A673 (cell line): ENCODE data around the gene GNGT2. TPM values are rescaled to one million over a fixed set of nuclear protein-coding genes. Genes with fewer than 3 reads are reported as not detected.

Source experiments
- BruUV-seq: library from RNA; stranded (reverse); fragments of 400-500 nt; replicated peaks from 2 replicates; lab custom pipeline; 2021; lab: Mats Ljungman, UMichigan
- CTCF ChIA-PET: fragments of 300-600 bp; sonication (Branson Sonifier 250); formaldehyde crosslinking; loops from one replicate; lab custom pipeline; 2022; ENCODE audit warnings: antibody characterized with exemption; lab: Charles Lee
- POLR2A ChIA-PET: fragments of 300-600 bp; sonication (Branson Sonifier 250); formaldehyde crosslinking; loops from one replicate; lab custom pipeline; 2022; ENCODE audit warnings: antibody characterized with exemption; ENCODE audit not compliant: low non-redundant PET; lab: Charles Lee
- DNase-seq: peaks from one replicate; pipeline ENCODE4 v3.0.0-alpha.2; 2015; ENCODE audit warnings: low spot score
- H3K27ac ChIP-seq: fragments of 200-600 bp; sonication (generic); 2 replicates; pipeline ENCODE4 v1.5.1; 2016; ENCODE audit warnings: mixed run types, low read depth, mild to moderate bottlenecking, mixed read lengths, antibody characterized with exemption, low read length; ENCODE audit not compliant: poor library complexity, severe bottlenecking
- H3K27me3 ChIP-seq: fragments of 200-600 bp; sonication (generic); replicated peaks from 2 replicates; pipeline ENCODE4 v1.6.1; 2017; ENCODE audit warnings: mixed run types, low read depth, mild to moderate bottlenecking, mixed read lengths, antibody characterized with exemption, low read length; ENCODE audit not compliant: insufficient read depth, poor library complexity
- H3K36me3 ChIP-seq: fragments of 200-600 bp; sonication (generic); 2 replicates; pipeline ENCODE4 v1.6.1; 2016; ENCODE audit warnings: mixed run types, mild to moderate bottlenecking, mixed read lengths, antibody characterized with exemption, low read length; ENCODE audit not compliant: insufficient read depth, poor library complexity, severe bottlenecking
- H3K4me1 ChIP-seq: fragments of 200-600 bp; sonication (generic); 2 replicates; pipeline ENCODE4 v1.6.1; 2017; ENCODE audit warnings: mixed run types, mild to moderate bottlenecking, mixed read lengths, antibody characterized with exemption, low read length; ENCODE audit not compliant: insufficient read depth, poor library complexity, severe bottlenecking
- H3K4me3 ChIP-seq: fragments of 200-600 bp; sonication (generic); 2 replicates; pipeline ENCODE4 v1.5.1; 2016; ENCODE audit warnings: low read depth, mixed run types, mild to moderate bottlenecking, mixed read lengths, low read length; ENCODE audit not compliant: poor library complexity, severe bottlenecking
- H3K9me3 ChIP-seq: fragments of 200-600 bp; sonication (generic); 2 replicates; pipeline ENCODE4 v1.6.1; 2016; ENCODE audit warnings: mixed run types, low read depth, mild to moderate bottlenecking, mixed read lengths, antibody characterized with exemption, low read length; ENCODE audit not compliant: poor library complexity, severe bottlenecking
- EZH2 ChIP-seq: fragments of 200-600 bp; sonication (generic); IDR thresholded peaks from 2 replicates; pipeline ENCODE4 v1.6.1; 2017; ENCODE audit warnings: borderline replicate concordance, low read depth, mild to moderate bottlenecking, mixed read lengths, antibody characterized with exemption, low read length; ENCODE audit not compliant: poor library complexity, severe bottlenecking
- intact Hi-C: fragments of 100-400 bp; cut with micrococcal nuclease; formaldehyde crosslinking; loops from one replicate; pipeline ENCODE4 v1.10.0; 2022; ENCODE audit not compliant: unreplicated experiment
- total RNA-seq: library from RNA; stranded (reverse); gene quantifications from 2 replicates; pipeline ENCODE4 v1.2.3, GENCODE V29; 2021
- TF ChIP-seq, protein P1 (sequence below): fragments of 300-800, 200-600 bp; sonication (generic); conservative IDR thresholded peaks from 2 replicates; pipeline ENCODE4 v1.5.1; 2017; ENCODE audit warnings: low read depth, mild to moderate bottlenecking, antibody characterized with exemption, low read length, moderate library complexity, mixed read lengths

Gene GNGT2
- total RNA-seq, 1 experiment from 2014 or later = 9.6 TPM

DNA sequence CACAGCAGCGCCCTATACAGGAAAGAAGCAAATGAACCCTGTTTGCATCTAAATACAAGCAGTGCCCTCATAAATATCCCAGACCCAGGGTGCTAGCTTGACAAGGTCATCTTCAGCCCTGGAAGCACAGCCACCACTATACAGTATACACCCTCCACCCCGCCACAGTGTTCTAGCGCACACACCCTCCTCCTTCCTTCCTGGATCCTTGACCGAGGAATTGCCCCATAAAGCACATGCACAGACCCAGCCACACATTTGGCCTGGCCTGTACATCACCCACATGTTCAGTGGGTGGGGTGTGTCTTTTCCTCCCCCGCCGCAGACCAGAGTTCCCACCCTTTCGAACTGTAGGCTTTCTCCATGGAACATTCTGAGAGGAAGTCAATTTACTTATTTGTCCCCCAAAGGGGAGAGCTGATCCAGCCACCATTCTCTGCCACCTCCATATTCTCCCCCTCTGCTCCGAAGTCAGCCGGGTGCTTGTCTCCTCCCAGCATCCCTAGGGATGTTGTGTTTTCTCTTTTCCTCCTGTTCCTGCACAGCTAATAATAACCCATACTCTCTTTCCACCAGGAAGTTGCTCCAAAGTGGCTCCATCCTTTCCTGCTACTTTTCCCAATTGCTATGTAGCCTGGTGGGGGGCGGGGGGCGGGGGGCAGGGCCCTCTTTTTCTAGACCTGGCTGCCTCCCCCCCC, 6.7 kb upstream of the GNGT2 start:
- Histone ChIP-seq H3K4me1 (no peaks in the 10 kb centered on the region), H3K36me3 (peaks cover 9% of the 10 kb centered on the region), H3K9me3 (no peaks in the 10 kb centered on the region), H3K27me3 (no peaks in the 10 kb centered on the region), H3K27ac (no peak overlapping the region), H3K4me3 (no peak overlapping the region)
- intact Hi-C loops = no loop called here
- no TSS peak for BruUV-seq
- ChIA-PET POLR2A (no interaction called here), CTCF (no interaction called here)
- no peak for TF ChIP-seq EZH2
- TF ChIP-seq, protein P1, sequence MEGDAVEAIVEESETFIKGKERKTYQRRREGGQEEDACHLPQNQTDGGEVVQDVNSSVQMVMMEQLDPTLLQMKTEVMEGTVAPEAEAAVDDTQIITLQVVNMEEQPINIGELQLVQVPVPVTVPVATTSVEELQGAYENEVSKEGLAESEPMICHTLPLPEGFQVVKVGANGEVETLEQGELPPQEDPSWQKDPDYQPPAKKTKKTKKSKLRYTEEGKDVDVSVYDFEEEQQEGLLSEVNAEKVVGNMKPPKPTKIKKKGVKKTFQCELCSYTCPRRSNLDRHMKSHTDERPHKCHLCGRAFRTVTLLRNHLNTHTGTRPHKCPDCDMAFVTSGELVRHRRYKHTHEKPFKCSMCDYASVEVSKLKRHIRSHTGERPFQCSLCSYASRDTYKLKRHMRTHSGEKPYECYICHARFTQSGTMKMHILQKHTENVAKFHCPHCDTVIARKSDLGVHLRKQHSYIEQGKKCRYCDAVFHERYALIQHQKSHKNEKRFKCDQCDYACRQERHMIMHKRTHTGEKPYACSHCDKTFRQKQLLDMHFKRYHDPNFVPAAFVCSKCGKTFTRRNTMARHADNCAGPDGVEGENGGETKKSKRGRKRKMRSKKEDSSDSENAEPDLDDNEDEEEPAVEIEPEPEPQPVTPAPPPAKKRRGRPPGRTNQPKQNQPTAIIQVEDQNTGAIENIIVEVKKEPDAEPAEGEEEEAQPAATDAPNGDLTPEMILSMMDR = no peak
- no peak for DNase-seq

DNA sequence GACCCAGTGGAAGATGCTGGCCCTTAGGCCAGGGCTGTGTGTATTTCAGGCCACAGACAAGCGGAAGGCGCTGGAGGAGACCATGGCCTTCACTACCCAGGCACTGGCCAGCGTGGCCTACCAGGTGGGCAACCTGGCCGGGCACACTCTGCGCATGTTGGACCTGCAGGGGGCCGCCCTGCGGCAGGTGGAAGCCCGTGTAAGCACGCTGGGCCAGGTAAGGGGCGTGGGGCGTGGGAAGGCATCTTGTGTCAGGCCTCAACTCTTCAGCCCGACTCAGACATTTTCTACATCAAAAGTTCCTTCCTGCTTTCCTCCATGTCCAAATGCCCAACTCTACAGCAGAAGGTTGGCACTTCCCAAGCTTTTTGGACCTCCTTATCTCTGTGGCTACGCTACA, 6.1 kb upstream of the GNGT2 start:
- no TSS peak for BruUV-seq
- TF ChIP-seq, protein P1 = no peak
- TF ChIP-seq EZH2 = no peak
- no peak overlapping the region for H3K27ac ChIP-seq
- ChIA-PET CTCF (no interaction called here), POLR2A (no interaction called here)
- H3K4me1 ChIP-seq = no peaks in the 10 kb centered on the region
- H3K36me3 ChIP-seq = peaks cover 9% of the 10 kb centered on the region
- intact Hi-C loops = no loop called here
- no peak for DNase-seq
- H3K27me3 ChIP-seq = no peaks in the 10 kb centered on the region
- H3K9me3 ChIP-seq = no peaks in the 10 kb centered on the region
- no peak overlapping the region for H3K4me3 ChIP-seq

GRCh38 chr17:49214676-49215360, 4.4 kb upstream of the GNGT2 start:
- Histone ChIP-seq H3K36me3 (peaks cover 5% of the 10 kb centered on the region), H3K4me1 (peaks cover 12% of the 10 kb centered on the region), H3K27ac (no peak overlapping the region), H3K9me3 (no peaks in the 10 kb centered on the region), H3K27me3 (no peaks in the 10 kb centered on the region), H3K4me3 (no peak overlapping the region)
- no TSS peak for BruUV-seq
- no peak for TF ChIP-seq EZH2
- intact Hi-C loops = no loop called here
- no peak for DNase-seq
- CTCF ChIA-PET = no interaction called here
- POLR2A ChIA-PET = interaction anchor here (0.6 kb wide), 1 partner anchor 543 kb away, joined by 3 read pairs; no protein-coding TSS in a partner anchor
